T-cell (primary cell): ENCODE results near the gene KCTD7. TPM values are rescaled to one million over a fixed set of nuclear protein-coding genes. Genes with fewer than 3 reads are reported as not detected.

ENCODE experiments used
- ATAC-seq, 4 experiments: fragments of 200-7000 bp in 3 of 4; fragments of 150-1000 bp in 1 of 4; cut with Tn5 transposase; replicated peaks in 1 of 4; 1 replicate in 3 of 4; 2 replicates in 1 of 4; pipeline ENCODE4 v1.10.0; 2021; ENCODE audit warnings: moderate library complexity in 3 of 4, mild to moderate bottlenecking in 2 of 4, moderate number of reproducible peaks in 1 of 4
- CTCF ChIA-PET, 2 donors: fragments of 300-600 bp; sonication (Branson Sonifier 250); formaldehyde crosslinking; loops; one replicate each; lab custom pipeline; 2022; ENCODE audit warnings: antibody characterized with exemption in 2 of 2; lab: Charles Lee
- POLR2A ChIA-PET, 2 donors: fragments of 300-600 bp; sonication (Branson Sonifier 250); formaldehyde crosslinking; loops; one replicate each; lab custom pipeline; 2022; ENCODE audit warnings: antibody characterized with exemption in 2 of 2; lab: Charles Lee
- DNase-seq, 35 experiments: peaks; one replicate each; pipeline versions ENCODE4 v3.0.0 to v3.0.0-alpha.2; 2013 to 2023
- H3K27ac ChIP-seq: one replicate; pipeline ENCODE4 v1.5.1; 2013; ENCODE audit warnings: low read length
- H3K27me3 ChIP-seq, 2 experiments: replicated peaks in 1 of 2; 1 replicate in 1 of 2; 2 replicates in 1 of 2; pipeline versions ENCODE4 v1.6.1 to v1.7.0; 2013; ENCODE audit warnings: low read length in 1 of 2, mixed read lengths in 1 of 2; ENCODE audit not compliant: control insufficient read depth in 2 of 2, insufficient read depth in 2 of 2; ENCODE audit errors: extremely low read depth in 1 of 2
- H3K36me3 ChIP-seq, 2 donors: 1 replicate in 1 of 2; 2 replicates in 1 of 2; pipeline versions ENCODE4 v1.6.1 to v1.7.0; 2013; ENCODE audit warnings: low read length in 1 of 2; ENCODE audit not compliant: control insufficient read depth in 2 of 2, insufficient read depth in 1 of 2; ENCODE audit errors: extremely low read depth in 1 of 2
- H3K4me1 ChIP-seq, 2 experiments: 1 replicate in 1 of 2; 2 replicates in 1 of 2; pipeline versions ENCODE4 v1.6.1 to v1.7.0; 2013; ENCODE audit warnings: low read length in 2 of 2, mixed read lengths in 1 of 2; ENCODE audit not compliant: insufficient read depth in 2 of 2, control insufficient read depth in 1 of 2; ENCODE audit errors: extremely low read depth in 1 of 2
- H3K4me3 ChIP-seq, 2 donors: 1 replicate in 1 of 2; 2 replicates in 1 of 2; pipeline versions ENCODE4 v1.5.1 to v1.7.0; 2013; ENCODE audit warnings: mild to moderate bottlenecking in 2 of 2, low read length in 1 of 2, moderate library complexity in 1 of 2; ENCODE audit not compliant: control insufficient read depth in 1 of 2; ENCODE audit errors: extremely low read depth in 1 of 2
- H3K9me3 ChIP-seq: 2 replicates; pipeline ENCODE4 v1.7.0; 2013
- H3K27ac Mint-ChIP-seq, 2 donors: one replicate each; pipeline ENCODE4 v1.8.0; 2020 to 2021; ENCODE audit warnings: mild to moderate bottlenecking in 2 of 2, mixed read lengths in 2 of 2
- H3K27me3 Mint-ChIP-seq, 2 donors: one replicate each; pipeline ENCODE4 v1.8.0; 2021 to 2022; ENCODE audit warnings: mixed read lengths in 2 of 2
- H3K36me3 Mint-ChIP-seq: one replicate; pipeline ENCODE4 v1.8.0; 2021; ENCODE audit warnings: mixed read lengths
- H3K4me1 Mint-ChIP-seq, 3 donors: one replicate each; pipeline ENCODE4 v1.8.0; 2020 to 2022; ENCODE audit warnings: mixed read lengths in 3 of 3, mild to moderate bottlenecking in 1 of 3
- H3K4me3 Mint-ChIP-seq, 3 donors: one replicate each; pipeline ENCODE4 v1.8.0; 2020 to 2022; ENCODE audit warnings: mild to moderate bottlenecking in 3 of 3, mixed read lengths in 3 of 3, moderate library complexity in 3 of 3
- H3K9me3 Mint-ChIP-seq, 3 donors: one replicate each; pipeline ENCODE4 v1.8.0; 2020 to 2022; ENCODE audit warnings: mixed read lengths in 3 of 3
- WGBS: methylation state at CpG from one replicate; pipeline ENCODE4 v1.1.5; 2013; ENCODE audit warnings: missing lambda C conversion rate; ENCODE audit not compliant: insufficient coverage; 5-methylcytosine and 5-hydroxymethylcytosine counted together
- total RNA-seq, 35 experiments: library from RNA in 6 of 35; stranded (reverse) in 6 of 35; fragments of 120-200 nt in 1 of 35; gene quantifications; one replicate each; pipeline versions ENCODE4 v1.2.1 to v1.2.4 and lab custom pipeline; 2013 to 2026

KCTD7 gene
- total RNA-seq, 5 donors from 2014 or later (not counting 1 experiment from before 2014, with no cell fraction given) = 23.1 to 44.3 (median 39.3) TPM

GRCh38 chr7:66662646-66663264 is 34.1 kb downstream of the KCTD7 start:
- no peaks in the 10 kb centered on the region for H3K27me3 Mint-ChIP-seq
- 82% methylated on average over 7 of the region's 16 CpGs for WGBS
- Histone ChIP-seq H3K36me3 (no peaks in the 10 kb centered on the region), H3K27ac (no peak overlapping the region), H3K4me1 (no peaks in the 10 kb centered on the region), H3K9me3 (no peaks in the 10 kb centered on the region), H3K27me3 (no peaks in the 10 kb centered on the region), H3K4me3 (no peak overlapping the region)
- H3K9me3 Mint-ChIP-seq = no peaks in the 10 kb centered on the region
- ATAC-seq (no peak), DNase-seq (no peak)
- H3K4me1 Mint-ChIP-seq = peaks cover 2 to 7% (median 5%) of the 10 kb centered on the region in 3 donors
- H3K4me3 Mint-ChIP-seq = no peak overlapping the region
- CTCF ChIA-PET = no interaction called here
- no peak overlapping the region for H3K27ac Mint-ChIP-seq
- no peaks in the 10 kb centered on the region for H3K36me3 Mint-ChIP-seq
- POLR2A ChIA-PET = no interaction called here

- ATAC-seq (no peak), DNase-seq (no peak)
- H3K27me3 Mint-ChIP-seq = no peaks in the 10 kb centered on the region
- CTCF ChIA-PET = no interaction called here
- H3K36me3 Mint-ChIP-seq = peaks cover under 1% of the 10 kb centered on the region
- no peak overlapping the region for H3K4me3 ChIP-seq
- H3K4me3 Mint-ChIP-seq = no peak overlapping the region
- H3K36me3 ChIP-seq = no peaks in the 10 kb centered on the region
- no peaks in the 10 kb centered on the region for H3K9me3 ChIP-seq
- no peaks in the 10 kb centered on the region for H3K9me3 Mint-ChIP-seq
- no peaks in the 10 kb centered on the region for H3K4me1 ChIP-seq
- POLR2A ChIA-PET = no interaction called here
- 94% methylated on average over 23 of the region's 24 CpGs for WGBS
- H3K27ac Mint-ChIP-seq = no peak overlapping the region
- no peaks in the 10 kb centered on the region for H3K27me3 ChIP-seq
- peaks cover 0 to 7% (median 5%) of the 10 kb centered on the region in 3 donors for H3K4me1 Mint-ChIP-seq
- no peak overlapping the region for H3K27ac ChIP-seq
Measured at GRCh38 chr7:66664590-66665293, 36.1 kb downstream of the KCTD7 start.

GRCh38 chr7:66666313-66666952 is 37.8 kb downstream of the KCTD7 start:
- H3K27me3 ChIP-seq = no peaks in the 10 kb centered on the region
- no peak overlapping the region for H3K4me3 ChIP-seq
- POLR2A ChIA-PET = no interaction called here
- CTCF ChIA-PET = no interaction called here
- H3K4me1 ChIP-seq = no peaks in the 10 kb centered on the region
- no peaks in the 10 kb centered on the region for H3K9me3 Mint-ChIP-seq
- 89% methylated on average over 5 of the region's 8 CpGs for WGBS
- H3K27ac Mint-ChIP-seq = no peak overlapping the region
- ATAC-seq (no peak), DNase-seq (no peak)
- no peak overlapping the region for H3K27ac ChIP-seq
- H3K36me3 ChIP-seq = no peaks in the 10 kb centered on the region
- H3K4me3 Mint-ChIP-seq = no peak overlapping the region
- peaks cover 2 to 7% (median 5%) of the 10 kb centered on the region in 3 donors for H3K4me1 Mint-ChIP-seq
- no peaks in the 10 kb centered on the region for H3K27me3 Mint-ChIP-seq
- H3K36me3 Mint-ChIP-seq = peaks cover 5% of the 10 kb centered on the region
- no peaks in the 10 kb centered on the region for H3K9me3 ChIP-seq

GRCh38 chr7:66667023-66667728 is 38.5 kb downstream of the KCTD7 start:
- ChIA-PET POLR2A (no interaction called here), CTCF (no interaction called here)
- no peak overlapping the region for H3K4me3 ChIP-seq
- peaks cover 5% of the 10 kb centered on the region for H3K36me3 Mint-ChIP-seq
- H3K9me3 Mint-ChIP-seq = no peaks in the 10 kb centered on the region
- no peak for DNase-seq
- peaks cover 2 to 7% (median 5%) of the 10 kb centered on the region in 3 donors for H3K4me1 Mint-ChIP-seq
- H3K4me1 ChIP-seq = no peaks in the 10 kb centered on the region
- ATAC-seq = no peak
- 100% methylated on average over 3 of the region's 11 CpGs for WGBS
- no peaks in the 10 kb centered on the region for H3K9me3 ChIP-seq
- H3K27ac ChIP-seq = no peak overlapping the region
- H3K4me3 Mint-ChIP-seq = no peak overlapping the region
- no peaks in the 10 kb centered on the region for H3K36me3 ChIP-seq
- H3K27ac Mint-ChIP-seq = no peak overlapping the region
- no peaks in the 10 kb centered on the region for H3K27me3 Mint-ChIP-seq
- no peaks in the 10 kb centered on the region for H3K27me3 ChIP-seq

GRCh38 chr7:66668112-66668511 is 39.4 kb downstream of the KCTD7 start:
- CTCF ChIA-PET = no interaction called here
- H3K4me1 ChIP-seq = peaks cover 0 to under 1% of the 10 kb centered on the region in 2 experiments
- Mint-ChIP-seq H3K4me1 (peaks cover 2 to 5% (median 3%) of the 10 kb centered on the region in 3 donors), H3K4me3 (no peak overlapping the region), H3K27ac (no peak overlapping the region), H3K36me3 (peaks cover 5% of the 10 kb centered on the region), H3K27me3 (no peaks in the 10 kb centered on the region), H3K9me3 (no peaks in the 10 kb centered on the region)
- H3K27me3 ChIP-seq = no peaks in the 10 kb centered on the region
- WGBS = 95% methylated on average over 3 of the region's 7 CpGs
- H3K9me3 ChIP-seq = no peaks in the 10 kb centered on the region
- POLR2A ChIA-PET = no interaction called here
- H3K36me3 ChIP-seq = no peaks in the 10 kb centered on the region
- DNase-seq = no peak
- H3K4me3 ChIP-seq = no peak overlapping the region
- H3K27ac ChIP-seq = no peak overlapping the region
- ATAC-seq = no peak

GRCh38 chr7:66668677-66669076 is 40.0 kb downstream of the KCTD7 start:
- Mint-ChIP-seq H3K27me3 (no peaks in the 10 kb centered on the region), H3K4me1 (peaks cover 2 to 5% (median 3%) of the 10 kb centered on the region in 3 donors), H3K27ac (no peak overlapping the region), H3K4me3 (no peak overlapping the region), H3K9me3 (no peaks in the 10 kb centered on the region), H3K36me3 (peaks cover 5% of the 10 kb centered on the region)
- Histone ChIP-seq H3K27me3 (no peaks in the 10 kb centered on the region), H3K4me3 (no peak overlapping the region), H3K27ac (no peak overlapping the region), H3K9me3 (no peaks in the 10 kb centered on the region), H3K4me1 (peaks cover 0 to 2% of the 10 kb centered on the region in 2 experiments), H3K36me3 (no peaks in the 10 kb centered on the region)
- DNase-seq = no peak
- POLR2A ChIA-PET = no interaction called here
- 97% methylated on average over 3 of the region's 7 CpGs for WGBS
- ATAC-seq = no peak
- CTCF ChIA-PET = interaction anchor here in 1 of 2 donors (0.5 kb wide), 2 partner anchors 63 to 150 kb away, joined by 3 to 5 read pairs; no protein-coding TSS in a partner anchor
